ENCODE measurements around the gene KLK15.

Gene KLK15

DNA sequence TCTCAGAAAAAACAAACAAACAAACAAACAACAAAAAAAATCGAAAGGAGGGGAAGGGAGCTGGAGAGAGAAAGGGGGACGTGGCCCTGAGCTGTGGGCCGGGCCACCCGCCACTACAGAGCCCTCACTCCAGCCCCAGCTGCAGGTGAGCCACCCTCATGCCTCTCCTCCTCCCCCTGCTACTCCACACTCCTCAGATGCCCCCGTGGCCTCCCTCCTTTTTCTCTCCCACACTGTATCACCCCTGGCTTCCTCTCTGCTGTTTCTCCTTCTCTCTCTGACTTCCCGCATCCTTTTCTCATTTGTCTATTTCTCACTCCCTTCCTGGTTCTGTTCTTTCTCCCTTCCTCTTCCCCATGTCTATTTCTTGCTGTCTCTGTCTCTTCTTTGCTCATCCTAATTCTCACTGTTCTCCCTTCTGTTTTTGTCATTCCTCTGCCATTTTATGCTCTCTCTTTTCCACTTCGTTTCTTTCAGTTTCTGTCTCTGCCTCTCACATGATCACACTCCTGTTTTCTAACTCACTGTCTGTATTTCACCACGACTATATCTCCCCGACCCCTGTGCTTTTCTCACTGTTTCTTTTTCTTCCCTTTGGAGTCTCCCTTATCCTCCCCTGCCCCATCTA lies 42.5 kb upstream of the KLK15 start:
- no peak overlapping the region for H3K4me3 ChIP-seq (ENCODE audit: control insufficient read depth, low read depth, low read length)
- DNase-seq (ENCODE audit: low read depth): no peak
- no peak for TF ChIP-seq CTCF (conservative IDR thresholded peaks at IDR 0.05; ENCODE audit: control insufficient read depth, insufficient read depth, low read depth, low read length)

GRCh38 chr19:50874211-50874610 lies 40.8 kb upstream of the KLK15 start:
- no peak overlapping the region for H3K4me3 ChIP-seq (ENCODE audit: control insufficient read depth, low read depth, low read length)
- TF ChIP-seq CTCF (conservative IDR thresholded peaks at IDR 0.05; ENCODE audit: control insufficient read depth, insufficient read depth, low read depth, low read length): no peak
- no peak for DNase-seq (ENCODE audit: low read depth)

DNA sequence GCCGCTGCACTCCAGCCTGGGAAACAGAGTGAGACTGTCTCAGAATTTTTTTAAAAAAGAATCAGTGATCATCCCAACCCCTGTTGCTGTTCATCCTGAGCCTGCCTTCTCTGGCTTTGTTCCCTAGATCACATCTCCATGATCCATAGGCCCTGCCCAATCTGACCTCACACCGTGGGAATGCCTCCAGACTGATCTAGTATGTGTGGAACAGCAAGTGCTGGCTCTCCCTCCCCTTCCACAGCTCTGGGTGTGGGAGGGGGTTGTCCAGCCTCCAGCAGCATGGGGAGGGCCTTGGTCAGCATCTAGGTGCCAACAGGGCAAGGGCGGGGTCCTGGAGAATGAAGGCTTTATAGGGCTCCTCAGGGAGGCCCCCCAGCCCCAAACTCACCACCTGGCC lies 39.7 kb upstream of the KLK15 start, which contains the start of gene KLK2:
TSS of gene KLK2 (plus strand) at position 384 of the 400 bp plus-strand sequence. CDS start 35 bp downstream, outside the sequence.
- DNase-seq (ENCODE audit: low read depth): no peak
- TF ChIP-seq CTCF (conservative IDR thresholded peaks at IDR 0.05; ENCODE audit: control insufficient read depth, insufficient read depth, low read depth, low read length): no peak
- no peak within 1 kb of the TSS for H3K4me3 ChIP-seq (ENCODE audit: control insufficient read depth, low read depth, low read length)

GRCh38 chr19:50870417-50871089 lies 37.2 kb upstream of the KLK15 start:
- H3K4me3 ChIP-seq (ENCODE audit: control insufficient read depth, low read depth, low read length): no peak overlapping the region
- peak; percentile 4 for DNase-seq (ENCODE audit: low read depth)
- TF ChIP-seq CTCF (conservative IDR thresholded peaks at IDR 0.05; ENCODE audit: control insufficient read depth, insufficient read depth, low read depth, low read length): no peak

DNA sequence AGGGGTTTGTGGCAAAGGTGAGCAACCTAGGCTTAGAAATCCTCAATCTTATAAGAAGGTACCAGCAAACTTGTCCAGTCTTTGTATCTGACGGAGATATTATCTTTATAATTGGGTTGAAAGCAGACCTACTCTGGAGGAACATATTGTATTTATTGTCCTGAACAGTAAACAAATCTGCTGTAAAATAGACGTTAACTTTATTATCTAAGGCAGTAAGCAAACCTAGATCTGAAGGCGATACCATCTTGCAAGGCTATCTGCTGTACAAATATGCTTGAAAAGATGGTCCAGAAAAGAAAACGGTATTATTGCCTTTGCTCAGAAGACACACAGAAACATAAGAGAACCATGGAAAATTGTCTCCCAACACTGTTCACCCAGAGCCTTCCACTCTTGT lies 36.1 kb upstream of the KLK15 start:
- TF ChIP-seq CTCF (conservative IDR thresholded peaks at IDR 0.05; ENCODE audit: control insufficient read depth, insufficient read depth, low read depth, low read length): no peak
- H3K4me3 ChIP-seq (ENCODE audit: control insufficient read depth, low read depth, low read length): no peak overlapping the region
- no peak for DNase-seq (ENCODE audit: low read depth)

DNA sequence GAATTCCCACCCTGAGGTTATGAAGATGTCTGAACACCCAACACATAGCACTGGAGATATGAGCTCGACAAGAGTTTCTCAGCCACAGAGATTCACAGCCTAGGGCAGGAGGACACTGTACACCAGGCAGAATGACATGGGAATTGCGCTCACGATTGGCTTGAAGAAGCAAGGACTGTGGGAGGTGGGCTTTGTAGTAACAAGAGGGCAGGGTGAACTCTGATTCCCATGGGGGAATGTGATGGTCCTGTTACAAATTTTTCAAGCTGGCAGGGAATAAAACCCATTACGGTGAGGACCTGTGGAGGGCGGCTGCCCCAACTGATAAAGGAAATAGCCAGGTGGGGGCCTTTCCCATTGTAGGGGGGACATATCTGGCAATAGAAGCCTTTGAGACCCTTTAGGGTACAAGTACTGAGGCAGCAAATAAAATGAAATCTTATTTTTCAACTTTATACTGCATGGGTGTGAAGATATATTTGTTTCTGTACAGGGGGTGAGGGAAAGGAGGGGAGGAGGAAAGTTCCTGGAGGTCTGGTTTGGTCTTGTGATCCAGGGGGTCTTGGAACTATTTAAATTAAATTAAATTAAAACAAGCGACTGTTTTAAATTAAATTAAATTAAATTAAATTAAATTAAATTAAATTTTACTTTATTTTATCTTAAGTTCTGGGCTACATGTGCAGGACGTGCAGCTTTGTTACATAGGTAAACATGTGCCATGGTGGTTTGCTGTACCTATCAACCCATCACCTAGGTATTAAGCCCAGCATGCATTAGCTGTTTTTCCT lies 28.3 kb upstream of the KLK15 start:
- DNase-seq (ENCODE audit: low read depth): no peak
- H3K4me3 ChIP-seq (ENCODE audit: control insufficient read depth, low read depth, low read length): no peak overlapping the region
- no peak for TF ChIP-seq CTCF (conservative IDR thresholded peaks at IDR 0.05; ENCODE audit: control insufficient read depth, insufficient read depth, low read depth, low read length)
